SKM-1 (cell line): ENCODE data around the gene ACVR2B.

Experiments
- DNase-seq: peaks from one replicate; lab custom pipeline; 2025; ENCODE audit not compliant: unreplicated experiment; lab: John Stamatoyannopoulos, UW

The ACVR2B gene

GRCh38 chr3:38524141-38524739, 70.5 kb downstream of the ACVR2B start:
- DNase-seq = no peak

DNA sequence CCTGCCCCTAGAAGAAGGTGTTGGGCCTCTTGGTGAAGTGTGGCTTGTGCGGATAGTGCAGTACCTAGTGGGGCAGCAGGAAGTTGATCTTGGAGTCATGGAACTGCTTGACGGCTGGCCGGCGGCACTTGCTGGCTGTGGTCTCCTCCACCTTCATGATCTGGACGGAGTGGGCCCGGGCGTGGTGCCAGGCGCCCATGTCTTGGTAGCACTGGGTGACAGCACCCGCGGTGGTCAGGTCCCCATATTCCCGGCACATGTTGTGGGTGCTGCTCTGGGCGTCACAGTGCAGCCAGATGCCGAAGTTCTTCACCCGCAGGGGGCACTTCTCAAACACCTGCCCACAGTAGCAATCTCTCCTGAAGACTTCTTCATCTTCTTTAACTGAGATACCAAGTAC, 73.1 kb downstream of the ACVR2B start:
- DNase-seq = no peak

GRCh38 chr3:38528457-38528856, 74.8 kb downstream of the ACVR2B start:
- no peak for DNase-seq

DNA sequence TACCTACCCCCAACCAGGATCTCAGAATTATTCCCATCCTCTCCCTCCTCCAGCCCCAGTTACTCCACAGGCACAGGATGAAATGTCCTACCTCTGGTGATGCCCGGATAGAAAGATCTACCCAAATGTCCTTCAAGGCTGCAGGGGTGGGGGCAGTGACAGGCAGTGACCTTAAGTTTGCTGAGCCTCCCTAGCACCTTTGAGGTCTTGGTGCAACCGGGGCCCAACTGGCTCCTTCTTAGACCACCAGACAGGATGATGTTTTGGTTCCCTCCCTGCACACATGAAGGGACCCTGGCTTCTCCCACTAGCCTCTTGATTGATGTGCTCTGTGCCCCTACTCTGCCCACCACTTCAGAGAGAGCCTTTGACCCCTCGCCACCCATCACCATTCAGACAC, 78.8 kb downstream of the ACVR2B start:
- no peak for DNase-seq

DNA sequence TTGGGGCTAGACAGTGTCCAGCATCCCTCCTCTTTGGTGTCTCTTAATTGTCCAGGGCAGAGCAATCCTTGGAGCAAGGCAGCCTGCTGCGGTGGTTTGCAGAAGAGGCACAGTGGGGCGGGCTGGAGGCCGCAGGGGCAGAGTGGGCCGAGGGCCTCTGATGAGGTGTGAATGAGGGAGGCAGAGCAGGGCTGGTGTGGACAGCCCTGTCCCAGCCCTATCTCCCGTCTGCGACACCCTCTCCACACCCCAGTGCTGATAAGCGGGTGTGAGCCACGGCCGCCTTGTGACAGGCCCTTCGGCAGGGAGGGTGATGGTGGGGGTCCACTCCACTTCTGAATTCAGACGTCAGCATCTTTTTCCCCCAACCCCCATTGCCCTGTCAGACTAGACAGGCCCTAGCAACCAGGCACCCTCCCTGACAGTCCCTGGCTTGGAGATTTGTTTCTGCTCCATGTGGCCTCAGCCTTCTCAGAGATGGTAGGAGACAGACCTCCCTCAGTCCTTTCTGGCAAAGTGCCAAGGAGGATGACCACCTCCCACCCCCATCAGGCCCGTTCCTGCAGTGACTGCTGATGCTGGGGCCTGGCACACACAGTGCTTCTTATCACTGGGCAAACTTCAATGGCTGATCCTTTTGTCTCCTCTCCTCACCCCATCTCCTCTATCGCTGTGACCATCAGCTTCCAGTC, 79.7 kb downstream of the ACVR2B start:
- no peak for DNase-seq

- DNase-seq = no peak
These were observed 80.5 kb downstream of the ACVR2B start for GRCh38 chr3:38534180-38534579.

GRCh38 chr3:38534604-38535003, 80.9 kb downstream of the ACVR2B start:
- no peak for DNase-seq

GRCh38 chr3:38536671-38537070, 83.0 kb downstream of the ACVR2B start:
- no peak for DNase-seq

- no peak for DNase-seq
These were observed 85.2 kb downstream of the ACVR2B start for GRCh38 chr3:38538773-38539353.

GRCh38 chr3:38541806-38542205, 88.1 kb downstream of the ACVR2B start:
- DNase-seq = no peak
